Spleen (tissue), 11 donors: ENCODE measurements around the gene LAMC1. TPM values are rescaled to one million over a fixed set of nuclear protein-coding genes. Genes with fewer than 3 reads are reported as not detected.
A peak's percentile ranks its signal among the peaks of the same experiment; 100 is the strongest.

Experiments used
- DNase-seq: peaks from one replicate; pipeline ENCODE4 v3.0.0-alpha.2; 2020
- H3K27ac ChIP-seq, 8 donors: fragments of 200-600 bp; sonication (generic) in 7 of 8; 1 replicate in 4 of 8; 2 replicates in 4 of 8; pipeline versions ENCODE4 v1.5.0 to v1.8.0; 2016 to 2021; ENCODE audit warnings: inconsistent platforms in 4 of 8, mild to moderate bottlenecking in 4 of 8, moderate library complexity in 1 of 8
- H3K27me3 ChIP-seq, 7 donors: fragments of 200-600 bp; sonication (generic) in 6 of 7; replicated peaks in 1 of 7; 1 replicate in 4 of 7; 2 replicates in 3 of 7; pipeline versions ENCODE4 v1.5.0 to v1.8.0; 2016 to 2021; ENCODE audit warnings: inconsistent platforms in 3 of 7, mild to moderate bottlenecking in 1 of 7
- H3K36me3 ChIP-seq, 6 donors: fragments of 200-600 bp; sonication (generic) in 5 of 6; 1 replicate in 4 of 6; 2 replicates in 2 of 6; pipeline versions ENCODE4 v1.5.0 to v1.8.0; 2016 to 2021; ENCODE audit warnings: inconsistent platforms in 2 of 6
- H3K4me1 ChIP-seq, 6 donors: fragments of 200-600 bp; sonication (generic) in 5 of 6; 1 replicate in 3 of 6; 2 replicates in 3 of 6; pipeline versions ENCODE4 v1.5.0 to v1.8.0; 2016 to 2021; ENCODE audit warnings: inconsistent platforms in 3 of 6
- H3K4me3 ChIP-seq, 8 donors: fragments of 200-600 bp; sonication (generic) in 7 of 8; 1 replicate in 4 of 8; 2 replicates in 4 of 8; pipeline versions ENCODE4 v1.5.0 to v1.8.0; 2016 to 2021; ENCODE audit warnings: inconsistent platforms in 4 of 8, mild to moderate bottlenecking in 4 of 8, moderate library complexity in 2 of 8
- H3K9me3 ChIP-seq, 8 donors: fragments of 200-600 bp; sonication (generic) in 7 of 8; 1 replicate in 4 of 8; 2 replicates in 4 of 8; pipeline versions ENCODE4 v1.5.0 to v1.8.0; 2016 to 2021; ENCODE audit warnings: inconsistent platforms in 4 of 8
- POLR2A ChIP-seq, 3 donors: fragments of 450-650 bp; IDR thresholded peaks; one replicate each; pipeline ENCODE4 v1.5.1; 2017; ENCODE audit warnings: antibody characterized with exemption in 3 of 3, mild to moderate bottlenecking in 1 of 3
- POLR2AphosphoS5 ChIP-seq, 3 donors: sonication (generic); formaldehyde crosslinking; IDR thresholded peaks; one replicate each; pipeline ENCODE4 v1.5.1; 2017; ENCODE audit warnings: antibody characterized with exemption in 3 of 3
- WGBS, 5 donors: extraction: QIAGEN DNeasy Blood & Tissue Kit in 3 of 5; methylation state at CpG; one replicate each; pipeline versions ENCODE4 v1.1.5 to v1.1.7; 2013 to 2018; 5-methylcytosine and 5-hydroxymethylcytosine counted together
- intact Hi-C: fragments of 100-400 bp; cut with DNase I; formaldehyde crosslinking; loops from one replicate; pipeline ENCODE4 v1.15.0; 2023; ENCODE audit warnings: low total_unique reads
- polyA plus RNA-seq, 3 donors: library from polyadenylated mRNA; stranded (reverse); fragments of 200-250 nt; gene quantifications; one replicate each; pipeline ENCODE4 v1.2.1, GENCODE V29; 2013
- total RNA-seq, 7 donors: library from RNA; depleted of rRNA in 3 of 7; stranded (reverse); fragments of >200 nt in 3 of 7; fragmentation: NEBNext Ultra II Directional in 4 of 7; extraction: Animal tissue kit (Norgen Biotek cat#: 25700) in 4 of 7; gene quantifications; one replicate each; pipeline versions ENCODE4 v1.1.0 to v1.2.1, GENCODE V29; 2016 to 2021
- TF ChIP-seq, protein P1 (sequence below), 11 experiments: fragments of 200-600 bp in 7 of 11; fragments of 450-650 bp in 4 of 11; sonication (generic) in 4 of 11; IDR thresholded peaks in 8 of 11; conservative IDR thresholded peaks in 3 of 11; 1 replicate in 7 of 11; 2 replicates in 4 of 11; pipeline versions ENCODE4 v1.4.0 to v1.8.0; 2016 to 2021; ENCODE audit warnings: antibody characterized with exemption in 11 of 11, inconsistent platforms in 4 of 11, mild to moderate bottlenecking in 1 of 11
- donor health status: healthy with polysubstance abuse.
- donor health status: DM: no; HTN: no; CAD: no; lungs with moderate emphysema.
- donor health status: DM: no; HTN: no; CAD: no.
- donor health status: Bipolar disorder and iron deficiency.
- donor health status: healthy.
- donor health status: DM: no; HTN: no; CAD: no.
- donor health status: DM: yes; HTN: yes; CAD: no.

LAMC1 gene
- total and polyA plus RNA-seq, 10 donors, result 2.7 to 38.5 (median 30.5) TPM

DNA sequence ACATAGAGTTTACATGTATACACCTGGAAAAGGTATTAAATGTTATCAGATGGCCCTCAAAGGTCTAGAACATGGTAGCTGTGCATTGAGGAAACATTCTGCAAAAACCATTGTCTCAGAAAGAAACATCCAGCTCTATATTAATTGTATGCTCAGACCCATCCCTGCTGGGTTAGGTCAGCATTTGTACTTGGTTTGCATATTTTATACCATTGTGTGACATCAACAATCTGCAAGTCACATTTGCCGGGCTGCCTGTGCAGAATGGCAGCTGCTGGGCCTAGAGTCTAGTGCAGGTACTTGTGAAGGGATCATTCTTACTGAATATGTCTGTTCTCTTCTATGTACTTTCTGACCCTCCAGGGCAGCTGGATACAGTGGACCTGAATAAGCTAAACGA lies 119.0 kb downstream of the LAMC1 start:
- H3K36me3 ChIP-seq, result peaks cover 0 to 48% (median 2%) of the 10 kb centered on the region in 6 donors
- intact Hi-C loops, result no loop called here
- TF ChIP-seq POLR2AphosphoS5 (IDR thresholded peaks at IDR 0.05), result no peak
- TF ChIP-seq POLR2A (IDR thresholded peaks at IDR 0.05), result no peak
- TF ChIP-seq, protein P1, sequence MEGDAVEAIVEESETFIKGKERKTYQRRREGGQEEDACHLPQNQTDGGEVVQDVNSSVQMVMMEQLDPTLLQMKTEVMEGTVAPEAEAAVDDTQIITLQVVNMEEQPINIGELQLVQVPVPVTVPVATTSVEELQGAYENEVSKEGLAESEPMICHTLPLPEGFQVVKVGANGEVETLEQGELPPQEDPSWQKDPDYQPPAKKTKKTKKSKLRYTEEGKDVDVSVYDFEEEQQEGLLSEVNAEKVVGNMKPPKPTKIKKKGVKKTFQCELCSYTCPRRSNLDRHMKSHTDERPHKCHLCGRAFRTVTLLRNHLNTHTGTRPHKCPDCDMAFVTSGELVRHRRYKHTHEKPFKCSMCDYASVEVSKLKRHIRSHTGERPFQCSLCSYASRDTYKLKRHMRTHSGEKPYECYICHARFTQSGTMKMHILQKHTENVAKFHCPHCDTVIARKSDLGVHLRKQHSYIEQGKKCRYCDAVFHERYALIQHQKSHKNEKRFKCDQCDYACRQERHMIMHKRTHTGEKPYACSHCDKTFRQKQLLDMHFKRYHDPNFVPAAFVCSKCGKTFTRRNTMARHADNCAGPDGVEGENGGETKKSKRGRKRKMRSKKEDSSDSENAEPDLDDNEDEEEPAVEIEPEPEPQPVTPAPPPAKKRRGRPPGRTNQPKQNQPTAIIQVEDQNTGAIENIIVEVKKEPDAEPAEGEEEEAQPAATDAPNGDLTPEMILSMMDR (IDR thresholded peaks at IDR 0.05 in 8 of 11, conservative IDR thresholded peaks at IDR 0.05 in 3 of 11), result no peak
- H3K27ac ChIP-seq, result no peak overlapping the region
- no peak for DNase-seq
- 82 to 87% (median 84%) methylated on average over 2 of the region's 2 CpGs for WGBS, 5 donors
- H3K4me1 ChIP-seq, result peaks cover 0 to 17% (median 2%) of the 10 kb centered on the region in 6 donors
- no peaks in the 10 kb centered on the region for H3K9me3 ChIP-seq
- no peaks in the 10 kb centered on the region for H3K27me3 ChIP-seq
- H3K4me3 ChIP-seq, result no peak overlapping the region

DNA sequence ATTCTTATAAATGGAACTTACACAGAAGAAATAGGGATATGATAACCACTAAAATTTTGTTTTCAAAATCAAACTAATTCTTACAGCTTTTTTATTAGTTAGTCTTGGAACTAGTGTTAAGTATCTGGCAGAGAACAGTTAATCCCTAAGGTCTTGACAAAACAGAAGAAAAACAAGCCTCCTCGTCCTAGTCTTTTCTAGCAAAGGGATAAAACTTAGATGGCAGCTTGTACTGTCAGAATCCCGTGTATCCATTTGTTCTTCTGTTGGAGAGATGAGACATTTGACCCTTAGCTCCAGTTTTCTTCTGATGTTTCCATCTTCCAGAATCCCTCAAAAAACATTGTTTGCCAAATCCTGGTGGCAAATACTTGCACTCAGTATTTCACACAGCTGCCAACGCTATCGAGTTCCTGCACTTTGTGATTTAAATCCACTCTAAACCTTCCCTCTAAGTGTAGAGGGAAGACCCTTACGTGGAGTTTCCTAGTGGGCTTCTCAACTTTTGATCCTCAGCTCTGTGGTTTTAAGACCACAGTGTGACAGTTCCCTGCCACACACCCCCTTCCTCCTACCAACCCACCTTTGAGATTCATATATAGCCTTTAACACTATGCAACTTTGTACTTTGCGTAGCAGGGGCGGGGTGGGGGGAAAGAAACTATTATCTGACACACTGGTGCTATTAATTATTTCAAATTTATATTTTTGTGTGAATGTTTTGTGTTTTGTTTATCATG lies 120.5 kb downstream of the LAMC1 start:
- no peaks in the 10 kb centered on the region for H3K27me3 ChIP-seq
- DNase-seq, result no peak
- peaks cover 0 to 17% (median 2%) of the 10 kb centered on the region in 6 donors for H3K4me1 ChIP-seq
- WGBS, 5 donors, result 70 to 81% (median 79%) methylated on average over 7 of the region's 7 CpGs
- intact Hi-C loops, result no loop called here
- H3K9me3 ChIP-seq, result no peaks in the 10 kb centered on the region
- peaks cover 0 to 32% (median 0%) of the 10 kb centered on the region in 6 donors for H3K36me3 ChIP-seq
- H3K4me3 ChIP-seq, result no peak overlapping the region
- TF ChIP-seq POLR2AphosphoS5 (IDR thresholded peaks at IDR 0.05), result no peak
- TF ChIP-seq POLR2A (IDR thresholded peaks at IDR 0.05), result no peak
- TF ChIP-seq, protein P1 (IDR thresholded peaks at IDR 0.05 in 8 of 11, conservative IDR thresholded peaks at IDR 0.05 in 3 of 11), result no peak
- no peak overlapping the region for H3K27ac ChIP-seq

DNA sequence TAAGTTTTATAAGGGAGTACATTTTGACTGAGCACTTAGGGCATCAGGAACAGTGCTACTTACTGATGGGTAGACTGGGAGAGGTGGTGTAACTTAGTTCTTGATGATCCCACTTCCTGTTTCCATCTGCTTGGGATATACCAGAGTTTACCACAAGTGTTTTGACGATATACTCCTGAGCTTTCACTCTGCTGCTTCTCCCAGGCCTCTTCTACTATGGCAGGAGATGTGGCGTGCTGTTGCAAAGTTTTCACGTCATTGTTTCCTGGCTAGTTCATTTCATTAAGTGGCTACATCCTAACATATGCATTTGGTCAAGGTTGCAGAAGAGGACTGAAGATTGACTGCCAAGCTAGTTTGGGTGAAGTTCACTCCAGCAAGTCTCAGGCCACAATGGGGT lies 121.5 kb downstream of the LAMC1 start:
- peaks cover 0 to 24% (median 0%) of the 10 kb centered on the region in 6 donors for H3K36me3 ChIP-seq

DNA sequence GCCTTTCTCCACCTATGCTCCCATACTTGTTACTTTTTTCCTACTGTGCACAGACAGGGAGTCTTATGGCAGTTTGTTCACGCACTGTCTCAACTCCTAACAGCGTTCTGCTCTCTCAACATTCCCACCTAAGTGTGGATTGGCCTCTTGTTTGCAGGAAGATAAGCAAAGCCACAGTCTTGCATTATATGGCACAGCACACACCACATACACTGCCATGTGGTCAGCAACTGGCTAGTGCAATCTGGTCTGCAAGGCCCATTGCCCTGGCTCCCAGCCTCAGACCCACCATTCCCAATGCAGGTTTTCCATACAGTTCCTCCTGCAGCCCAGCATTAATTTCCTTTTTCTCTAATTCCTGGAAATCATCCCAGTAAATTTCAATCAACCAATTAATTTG lies 124.5 kb downstream of the LAMC1 start:
- TF ChIP-seq POLR2A (IDR thresholded peaks at IDR 0.05), result no peak
- TF ChIP-seq, protein P1 (IDR thresholded peaks at IDR 0.05 in 8 of 11, conservative IDR thresholded peaks at IDR 0.05 in 3 of 11), result no peak
- no peak for TF ChIP-seq POLR2AphosphoS5 (IDR thresholded peaks at IDR 0.05)
- WGBS, 5 donors, result 49 to 100% (median 92%) methylated on average over 2 of the region's 2 CpGs
- H3K4me3 ChIP-seq, result no peak overlapping the region
- no peaks in the 10 kb centered on the region for H3K9me3 ChIP-seq
- intact Hi-C loops, result no loop called here
- no peak for DNase-seq
- H3K36me3 ChIP-seq, result peaks cover 0 to 6% (median 0%) of the 10 kb centered on the region in 6 donors
- peaks cover 0 to 10% (median 0%) of the 10 kb centered on the region in 6 donors for H3K4me1 ChIP-seq
- H3K27me3 ChIP-seq, result peaks cover 0 to 4% (median 0%) of the 10 kb centered on the region in 7 donors
- H3K27ac ChIP-seq, result no peak overlapping the region

More for the DNA sequence above, 121.5 kb downstream of the LAMC1 start:
- Histone ChIP-seq H3K9me3 (no peaks in the 10 kb centered on the region), H3K4me1 (peaks cover 0 to 10% (median under 1%) of the 10 kb centered on the region in 6 donors), H3K4me3 (no peak overlapping the region), H3K27me3 (no peaks in the 10 kb centered on the region), H3K27ac (no peak overlapping the region)
- 23 to 51% (median 44%) methylated on average over 3 of the region's 3 CpGs for WGBS, 5 donors
- TF ChIP-seq POLR2A (IDR thresholded peaks at IDR 0.05) (no peak), POLR2AphosphoS5 (IDR thresholded peaks at IDR 0.05) (peak in 1 of 3 donors; percentile 50)
- TF ChIP-seq, protein P1 (IDR thresholded peaks at IDR 0.05 in 8 of 11, conservative IDR thresholded peaks at IDR 0.05 in 3 of 11), result no peak
- intact Hi-C loops, result no loop called here
- no peak for DNase-seq
